Ovary (tissue), 3 donors: ENCODE measurements around the gene TLE2.

Experiments used
- EP300 ChIP-seq: sonication (generic); formaldehyde crosslinking; IDR thresholded peaks from one replicate; pipeline ENCODE4 v1.6.1; 2017; ENCODE audit warnings: antibody characterized with exemption
- TF ChIP-seq, protein P1 (sequence below), 3 donors: fragments of 450-650 bp in 2 of 3; fragments of 200-600 bp in 1 of 3; IDR thresholded peaks; one replicate each; pipeline versions ENCODE4 v1.5.1 to v1.8.0; 2016 to 2022; ENCODE audit warnings: antibody characterized with exemption in 3 of 3, mild to moderate bottlenecking in 1 of 3
- donor health status: DM: no; HTN: no; CAD: no.

DNA sequence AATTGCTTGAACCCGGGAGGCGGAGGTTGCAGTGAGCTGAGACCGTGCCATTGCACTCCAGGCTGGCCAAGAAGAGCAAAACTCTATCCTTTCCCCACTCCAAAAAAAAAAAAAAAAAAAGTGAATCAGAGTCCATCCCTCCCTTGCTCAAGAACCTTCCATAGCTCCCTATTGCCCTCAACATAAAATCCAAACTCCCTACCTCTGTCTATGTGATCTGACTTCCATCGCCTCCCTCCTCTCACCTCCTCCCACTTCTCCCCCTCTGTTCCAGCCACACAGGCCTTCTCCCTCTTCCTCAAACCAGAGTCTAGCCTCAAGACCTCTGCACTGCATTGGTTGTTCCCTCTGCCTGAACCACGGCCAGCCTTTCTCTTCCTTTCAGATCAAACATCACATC lies 10.0 kb upstream of the TLE2 start:
- TF ChIP-seq, protein P1, sequence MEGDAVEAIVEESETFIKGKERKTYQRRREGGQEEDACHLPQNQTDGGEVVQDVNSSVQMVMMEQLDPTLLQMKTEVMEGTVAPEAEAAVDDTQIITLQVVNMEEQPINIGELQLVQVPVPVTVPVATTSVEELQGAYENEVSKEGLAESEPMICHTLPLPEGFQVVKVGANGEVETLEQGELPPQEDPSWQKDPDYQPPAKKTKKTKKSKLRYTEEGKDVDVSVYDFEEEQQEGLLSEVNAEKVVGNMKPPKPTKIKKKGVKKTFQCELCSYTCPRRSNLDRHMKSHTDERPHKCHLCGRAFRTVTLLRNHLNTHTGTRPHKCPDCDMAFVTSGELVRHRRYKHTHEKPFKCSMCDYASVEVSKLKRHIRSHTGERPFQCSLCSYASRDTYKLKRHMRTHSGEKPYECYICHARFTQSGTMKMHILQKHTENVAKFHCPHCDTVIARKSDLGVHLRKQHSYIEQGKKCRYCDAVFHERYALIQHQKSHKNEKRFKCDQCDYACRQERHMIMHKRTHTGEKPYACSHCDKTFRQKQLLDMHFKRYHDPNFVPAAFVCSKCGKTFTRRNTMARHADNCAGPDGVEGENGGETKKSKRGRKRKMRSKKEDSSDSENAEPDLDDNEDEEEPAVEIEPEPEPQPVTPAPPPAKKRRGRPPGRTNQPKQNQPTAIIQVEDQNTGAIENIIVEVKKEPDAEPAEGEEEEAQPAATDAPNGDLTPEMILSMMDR (IDR thresholded peaks at IDR 0.05) = no peak
- no peak for TF ChIP-seq EP300
